HepG2 (cell line): ENCODE measurements around the gene ZBTB46. TPM values are rescaled to one million over a fixed set of nuclear protein-coding genes. Genes with fewer than 3 reads are reported as not detected.

Experiments used
- DR1 ChIP-seq: sonication (generic); formaldehyde crosslinking; IDR thresholded peaks from 2 replicates; pipeline ENCODE4 v1.8.0; 2021; ENCODE audit warnings: mild to moderate bottlenecking, missing genetic modification reagents, inconsistent platforms
- E2F5 ChIP-seq: sonication (generic); formaldehyde crosslinking; conservative IDR thresholded peaks from 2 replicates; pipeline ENCODE4 v1.4.0; 2020; ENCODE audit warnings: missing genetic modification reagents
- HDAC2 ChIP-seq: sonication (generic); formaldehyde crosslinking; IDR thresholded peaks from 2 replicates; pipeline ENCODE4 v1.4.0; 2020; ENCODE audit warnings: missing genetic modification reagents
- MAZ ChIP-seq, 2 experiments: sonication (generic) in 1 of 2; formaldehyde crosslinking in 1 of 2; IDR thresholded peaks; 2 replicates each; pipeline versions ENCODE4 v1.5.0 to v1.6.1; 2012 to 2020; ENCODE audit warnings: low read depth in 2 of 2, mild to moderate bottlenecking in 2 of 2, borderline replicate concordance in 1 of 2, improper control_type of control experiment in 1 of 2, low read length in 1 of 2, missing genetic modification reagents in 1 of 2, moderate library complexity in 1 of 2
- REPIN1 ChIP-seq: sonication (generic); formaldehyde crosslinking; IDR thresholded peaks from 2 replicates; pipeline ENCODE4 v1.8.0; 2022; ENCODE audit warnings: missing genetic modification reagents, low read depth, mild to moderate bottlenecking, borderline replicate concordance
- SMAD3 ChIP-seq: sonication (generic); formaldehyde crosslinking; IDR thresholded peaks from 2 replicates; pipeline ENCODE4 v1.4.0; 2020; ENCODE audit warnings: missing genetic modification reagents
- STAG1 ChIP-seq: sonication (generic); formaldehyde crosslinking; IDR thresholded peaks from 2 replicates; pipeline ENCODE4 v1.4.0; 2020; ENCODE audit warnings: missing genetic modification reagents
- XBP1 ChIP-seq: sonication (generic); formaldehyde crosslinking; IDR thresholded peaks from 2 replicates; pipeline ENCODE4 v1.5.0; 2020; ENCODE audit warnings: missing genetic modification reagents
- ZBTB37 ChIP-seq: sonication (generic); formaldehyde crosslinking; IDR thresholded peaks from 2 replicates; pipeline ENCODE4 v1.4.0; 2020; ENCODE audit warnings: mild to moderate bottlenecking, missing genetic modification reagents
- ZNF136 ChIP-seq: sonication (generic); formaldehyde crosslinking; IDR thresholded peaks from 2 replicates; pipeline ENCODE4 v1.8.1; 2022; ENCODE audit warnings: low read depth, mild to moderate bottlenecking, moderate library complexity, missing genetic modification reagents
- ZNF431 ChIP-seq: sonication (generic); formaldehyde crosslinking; IDR thresholded peaks from 2 replicates; pipeline ENCODE4 v1.9.0; 2022; ENCODE audit warnings: missing genetic modification reagents, low read depth, mild to moderate bottlenecking, borderline replicate concordance
- ZNF501 ChIP-seq: sonication (generic); formaldehyde crosslinking; IDR thresholded peaks from 2 replicates; pipeline ENCODE4 v1.5.1; 2020; ENCODE audit warnings: mild to moderate bottlenecking, moderate library complexity, missing genetic modification reagents
- ZNF720 ChIP-seq: sonication (generic); formaldehyde crosslinking; IDR thresholded peaks from 2 replicates; pipeline ENCODE4 v1.4.0; 2020; ENCODE audit warnings: missing genetic modification reagents
- polyA plus RNA-seq, 8 experiments: library from polyadenylated mRNA; depleted of rRNA in 3 of 8; stranded (reverse) in 7 of 8; unstranded in 1 of 8; fragments of >200 nt; fragmentation: Illumina TruSeq in 4 of 8; extraction: Trizol in 4 of 8; gene quantifications; 2 replicates each; pipeline versions ENCODE4 v1.2.1 to v1.2.3, GENCODE V29; 2011 to 2016; ENCODE audit warnings: low read depth in 4 of 8, missing spikeins in 1 of 8, mixed read lengths in 1 of 8; ENCODE audit not compliant: insufficient read depth in 1 of 8
- total RNA-seq, 5 experiments: library from RNA; depleted of rRNA; stranded (reverse); fragments of >200 nt; fragmentation: Illumina TruSeq; extraction: Trizol; gene quantifications; 2 replicates each; pipeline ENCODE4 v1.2.3, GENCODE V29; 2016; ENCODE audit warnings: low read depth in 1 of 5
- TF ChIP-seq, protein P1 (sequence below): sonication (generic); formaldehyde crosslinking; IDR thresholded peaks from 2 replicates; pipeline ENCODE4 v1.8.1; 2023; ENCODE audit warnings: missing genetic modification reagents, inconsistent platforms, borderline replicate concordance
- TF ChIP-seq, protein P2 (sequence below): sonication (generic); formaldehyde crosslinking; IDR thresholded peaks from 2 replicates; pipeline ENCODE4 v1.4.0; 2020; ENCODE audit warnings: missing genetic modification reagents, borderline replicate concordance
- TF ChIP-seq, protein P3 (sequence below): sonication (generic); formaldehyde crosslinking; IDR thresholded peaks from 2 replicates; pipeline ENCODE4 v1.8.1; 2022; ENCODE audit warnings: mild to moderate bottlenecking, missing genetic modification reagents
- TF ChIP-seq, protein P4 (sequence below): sonication (generic); formaldehyde crosslinking; IDR thresholded peaks from 2 replicates; pipeline ENCODE4 v1.5.0; 2020; ENCODE audit warnings: missing genetic modification reagents
- TF ChIP-seq, protein P5 (sequence below): sonication (generic); formaldehyde crosslinking; IDR thresholded peaks from 2 replicates; pipeline ENCODE4 v1.8.0; 2022; ENCODE audit warnings: missing genetic modification reagents, mild to moderate bottlenecking, inconsistent platforms, borderline replicate concordance

The ZBTB46 gene
- total and polyA plus RNA-seq, 2 of the 13 experiments (the other 11 are each of a cell fraction or from before 2014, with no cell fraction given), result 1.6 to 13.5 TPM

DNA sequence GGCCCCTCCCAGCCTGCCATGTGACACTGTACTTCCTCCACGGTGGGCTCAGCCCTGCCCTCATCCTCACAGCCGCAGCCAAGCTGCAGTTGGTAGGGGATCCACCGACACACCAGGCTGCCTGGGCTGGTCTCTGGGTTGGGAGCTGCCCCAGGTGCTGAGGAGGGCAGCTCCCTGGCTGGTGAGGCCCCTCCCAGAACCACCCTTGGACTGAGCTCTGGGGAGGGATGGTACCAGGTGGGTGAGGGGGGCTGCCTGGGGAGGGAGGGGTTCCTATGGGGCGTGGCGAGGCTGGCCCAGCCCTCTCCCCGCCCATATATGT is 134.8 kb downstream of the ZBTB46 start (continued):
- TF ChIP-seq, protein P1, sequence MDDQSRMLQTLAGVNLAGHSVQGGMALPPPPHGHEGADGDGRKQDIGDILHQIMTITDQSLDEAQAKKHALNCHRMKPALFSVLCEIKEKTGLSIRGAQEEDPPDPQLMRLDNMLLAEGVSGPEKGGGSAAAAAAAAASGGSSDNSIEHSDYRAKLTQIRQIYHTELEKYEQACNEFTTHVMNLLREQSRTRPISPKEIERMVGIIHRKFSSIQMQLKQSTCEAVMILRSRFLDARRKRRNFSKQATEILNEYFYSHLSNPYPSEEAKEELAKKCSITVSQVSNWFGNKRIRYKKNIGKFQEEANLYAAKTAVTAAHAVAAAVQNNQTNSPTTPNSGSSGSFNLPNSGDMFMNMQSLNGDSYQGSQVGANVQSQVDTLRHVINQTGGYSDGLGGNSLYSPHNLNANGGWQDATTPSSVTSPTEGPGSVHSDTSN, result no peak
- no peak for TF ChIP-seq MAZ (IDR thresholded peaks at IDR 0.05; ENCODE audit: borderline replicate concordance, low read depth, low read length)
- 0 out of 2 replicates have a peak, but pooled peaks have one; percentile 2 for TF ChIP-seq MAZ (CRISPR knock-in tag; IDR thresholded peaks at IDR 0.05; ENCODE audit: low read depth)
- TF ChIP-seq DR1, result no peak
- no peak for TF ChIP-seq ZNF501
- TF ChIP-seq, protein P2, sequence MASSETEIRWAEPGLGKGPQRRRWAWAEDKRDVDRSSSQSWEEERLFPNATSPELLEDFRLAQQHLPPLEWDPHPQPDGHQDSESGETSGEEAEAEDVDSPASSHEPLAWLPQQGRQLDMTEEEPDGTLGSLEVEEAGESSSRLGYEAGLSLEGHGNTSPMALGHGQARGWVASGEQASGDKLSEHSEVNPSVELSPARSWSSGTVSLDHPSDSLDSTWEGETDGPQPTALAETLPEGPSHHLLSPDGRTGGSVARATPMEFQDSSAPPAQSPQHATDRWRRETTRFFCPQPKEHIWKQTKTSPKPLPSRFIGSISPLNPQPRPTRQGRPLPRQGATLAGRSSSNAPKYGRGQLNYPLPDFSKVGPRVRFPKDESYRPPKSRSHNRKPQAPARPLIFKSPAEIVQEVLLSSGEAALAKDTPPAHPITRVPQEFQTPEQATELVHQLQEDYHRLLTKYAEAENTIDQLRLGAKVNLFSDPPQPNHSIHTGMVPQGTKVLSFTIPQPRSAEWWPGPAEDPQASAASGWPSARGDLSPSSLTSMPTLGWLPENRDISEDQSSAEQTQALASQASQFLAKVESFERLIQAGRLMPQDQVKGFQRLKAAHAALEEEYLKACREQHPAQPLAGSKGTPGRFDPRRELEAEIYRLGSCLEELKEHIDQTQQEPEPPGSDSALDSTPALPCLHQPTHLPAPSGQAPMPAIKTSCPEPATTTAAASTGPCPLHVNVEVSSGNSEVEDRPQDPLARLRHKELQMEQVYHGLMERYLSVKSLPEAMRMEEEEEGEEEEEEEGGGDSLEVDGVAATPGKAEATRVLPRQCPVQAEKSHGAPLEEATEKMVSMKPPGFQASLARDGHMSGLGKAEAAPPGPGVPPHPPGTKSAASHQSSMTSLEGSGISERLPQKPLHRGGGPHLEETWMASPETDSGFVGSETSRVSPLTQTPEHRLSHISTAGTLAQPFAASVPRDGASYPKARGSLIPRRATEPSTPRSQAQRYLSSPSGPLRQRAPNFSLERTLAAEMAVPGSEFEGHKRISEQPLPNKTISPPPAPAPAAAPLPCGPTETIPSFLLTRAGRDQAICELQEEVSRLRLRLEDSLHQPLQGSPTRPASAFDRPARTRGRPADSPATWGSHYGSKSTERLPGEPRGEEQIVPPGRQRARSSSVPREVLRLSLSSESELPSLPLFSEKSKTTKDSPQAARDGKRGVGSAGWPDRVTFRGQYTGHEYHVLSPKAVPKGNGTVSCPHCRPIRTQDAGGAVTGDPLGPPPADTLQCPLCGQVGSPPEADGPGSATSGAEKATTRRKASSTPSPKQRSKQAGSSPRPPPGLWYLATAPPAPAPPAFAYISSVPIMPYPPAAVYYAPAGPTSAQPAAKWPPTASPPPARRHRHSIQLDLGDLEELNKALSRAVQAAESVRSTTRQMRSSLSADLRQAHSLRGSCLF (CRISPR knock-in tag), result no peak
- TF ChIP-seq HDAC2 (CRISPR knock-in tag), result no peak
- TF ChIP-seq E2F5 (CRISPR knock-in tag), result no peak
- no peak for TF ChIP-seq ZNF720
- TF ChIP-seq REPIN1 (CRISPR knock-in tag), result no peak
- TF ChIP-seq ZNF136 (CRISPR knock-in tag), result no peak
- TF ChIP-seq XBP1, result no peak
- TF ChIP-seq ZBTB37 (CRISPR knock-in tag), result no peak
- TF ChIP-seq, protein P3, sequence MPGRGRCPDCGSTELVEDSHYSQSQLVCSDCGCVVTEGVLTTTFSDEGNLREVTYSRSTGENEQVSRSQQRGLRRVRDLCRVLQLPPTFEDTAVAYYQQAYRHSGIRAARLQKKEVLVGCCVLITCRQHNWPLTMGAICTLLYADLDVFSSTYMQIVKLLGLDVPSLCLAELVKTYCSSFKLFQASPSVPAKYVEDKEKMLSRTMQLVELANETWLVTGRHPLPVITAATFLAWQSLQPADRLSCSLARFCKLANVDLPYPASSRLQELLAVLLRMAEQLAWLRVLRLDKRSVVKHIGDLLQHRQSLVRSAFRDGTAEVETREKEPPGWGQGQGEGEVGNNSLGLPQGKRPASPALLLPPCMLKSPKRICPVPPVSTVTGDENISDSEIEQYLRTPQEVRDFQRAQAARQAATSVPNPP (CRISPR knock-in tag), result no peak
- no peak for TF ChIP-seq STAG1 (CRISPR knock-in tag)
- TF ChIP-seq, protein P4, sequence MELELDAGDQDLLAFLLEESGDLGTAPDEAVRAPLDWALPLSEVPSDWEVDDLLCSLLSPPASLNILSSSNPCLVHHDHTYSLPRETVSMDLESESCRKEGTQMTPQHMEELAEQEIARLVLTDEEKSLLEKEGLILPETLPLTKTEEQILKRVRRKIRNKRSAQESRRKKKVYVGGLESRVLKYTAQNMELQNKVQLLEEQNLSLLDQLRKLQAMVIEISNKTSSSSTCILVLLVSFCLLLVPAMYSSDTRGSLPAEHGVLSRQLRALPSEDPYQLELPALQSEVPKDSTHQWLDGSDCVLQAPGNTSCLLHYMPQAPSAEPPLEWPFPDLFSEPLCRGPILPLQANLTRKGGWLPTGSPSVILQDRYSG (CRISPR knock-in tag), result no peak
- TF ChIP-seq, protein P5, sequence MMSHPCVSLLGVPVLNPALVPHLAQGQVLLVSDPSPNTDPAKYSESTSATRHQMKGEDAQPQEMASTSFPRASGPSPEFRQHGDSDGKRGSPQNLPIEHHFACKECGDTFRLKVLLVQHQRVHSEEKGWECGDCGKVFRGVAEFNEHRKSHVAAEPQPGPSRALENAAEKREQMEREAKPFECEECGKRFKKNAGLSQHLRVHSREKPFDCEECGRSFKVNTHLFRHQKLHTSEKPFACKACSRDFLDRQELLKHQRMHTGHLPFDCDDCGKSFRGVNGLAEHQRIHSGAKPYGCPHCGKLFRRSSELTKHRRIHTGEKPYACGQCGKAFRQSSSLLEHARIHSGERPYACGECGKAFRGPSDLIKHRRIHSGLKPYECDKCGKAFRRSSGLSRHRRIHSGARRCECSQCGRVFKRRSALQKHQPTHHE (CRISPR knock-in tag), result no peak
- TF ChIP-seq ZNF431 (CRISPR knock-in tag), result no peak; the same call in 1 of the 2 replicates
- no peak for TF ChIP-seq SMAD3
